Measurements from ENCODE around the gene PIEZO2.

DNA sequence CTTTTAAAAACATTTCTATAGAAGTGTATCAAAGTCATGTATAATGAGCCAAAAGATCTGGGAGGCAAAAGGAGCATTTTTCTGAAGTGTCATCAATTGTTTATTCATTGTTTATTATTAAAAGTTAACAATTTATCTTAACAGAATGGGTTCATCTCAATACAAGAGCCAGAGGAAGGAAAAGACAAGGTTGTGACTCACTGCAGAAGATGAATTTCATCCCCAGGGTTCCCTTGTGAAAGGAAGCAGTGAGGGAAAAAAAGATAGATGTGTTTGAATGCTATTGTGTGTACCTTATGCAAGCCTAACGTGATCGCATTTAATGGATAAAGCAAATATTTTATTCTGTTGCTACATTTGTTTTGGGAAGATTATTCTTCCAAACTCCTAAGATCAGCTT is 286.3 kb downstream of the PIEZO2 start:
- TF ChIP-seq, protein P1, sequence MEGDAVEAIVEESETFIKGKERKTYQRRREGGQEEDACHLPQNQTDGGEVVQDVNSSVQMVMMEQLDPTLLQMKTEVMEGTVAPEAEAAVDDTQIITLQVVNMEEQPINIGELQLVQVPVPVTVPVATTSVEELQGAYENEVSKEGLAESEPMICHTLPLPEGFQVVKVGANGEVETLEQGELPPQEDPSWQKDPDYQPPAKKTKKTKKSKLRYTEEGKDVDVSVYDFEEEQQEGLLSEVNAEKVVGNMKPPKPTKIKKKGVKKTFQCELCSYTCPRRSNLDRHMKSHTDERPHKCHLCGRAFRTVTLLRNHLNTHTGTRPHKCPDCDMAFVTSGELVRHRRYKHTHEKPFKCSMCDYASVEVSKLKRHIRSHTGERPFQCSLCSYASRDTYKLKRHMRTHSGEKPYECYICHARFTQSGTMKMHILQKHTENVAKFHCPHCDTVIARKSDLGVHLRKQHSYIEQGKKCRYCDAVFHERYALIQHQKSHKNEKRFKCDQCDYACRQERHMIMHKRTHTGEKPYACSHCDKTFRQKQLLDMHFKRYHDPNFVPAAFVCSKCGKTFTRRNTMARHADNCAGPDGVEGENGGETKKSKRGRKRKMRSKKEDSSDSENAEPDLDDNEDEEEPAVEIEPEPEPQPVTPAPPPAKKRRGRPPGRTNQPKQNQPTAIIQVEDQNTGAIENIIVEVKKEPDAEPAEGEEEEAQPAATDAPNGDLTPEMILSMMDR (IDR thresholded peaks at IDR 0.05): no peak
- TF ChIP-seq EP300 (IDR thresholded peaks at IDR 0.05): no peak

Data from gastroesophageal sphincter (tissue), 3 donors.